Ishikawa (cell line): Measurements from ENCODE around the gene PHLDA2.

Experiments used
- TAF1 ChIP-seq: IDR thresholded peaks from 2 replicates; pipeline ENCODE4 v1.6.1; 2012; ENCODE audit warnings: low read depth, mild to moderate bottlenecking
- TCF12 ChIP-seq: IDR thresholded peaks from 2 replicates; pipeline ENCODE4 v1.6.1; 2012; ENCODE audit warnings: low read depth
- TEAD4 ChIP-seq: IDR thresholded peaks from 2 replicates; pipeline ENCODE4 v1.6.1; 2012
- YY1 ChIP-seq: IDR thresholded peaks from 2 replicates; pipeline ENCODE4 v1.6.1; 2012; ENCODE audit warnings: low read depth

GRCh38 chr11:2931771-2932738 lies 2.8 kb upstream of the PHLDA2 start:
- no peak for TF ChIP-seq TCF12
- TF ChIP-seq TAF1 = no peak
- no peak for TF ChIP-seq YY1
- no peak for TF ChIP-seq TEAD4
